PC-3 (cell line): ENCODE results near the gene CPZ.

Source experiments
- CTCF ChIP-seq: fragments of 300-600 bp; sonication (generic); conservative IDR thresholded peaks from 2 replicates; pipeline ENCODE4 v1.5.1; 2017; ENCODE audit warnings: antibody characterized with exemption, low read depth, mild to moderate bottlenecking, low read length
- EZH2 ChIP-seq: fragments of 300-600 bp; sonication (generic); IDR thresholded peaks from one replicate; pipeline ENCODE4 v1.6.1; 2017; ENCODE audit warnings: antibody characterized with exemption, mild to moderate bottlenecking, low read length; ENCODE audit not compliant: unreplicated experiment
- EZH2phosphoT487 ChIP-seq: fragments of 300-600 bp; sonication (generic); IDR thresholded peaks from 2 replicates; pipeline ENCODE4 v1.6.1; 2018; ENCODE audit warnings: mild to moderate bottlenecking, antibody characterized with exemption, low read length, borderline replicate concordance

- TF ChIP-seq CTCF, result no peak
- no peak for TF ChIP-seq EZH2
- no peak for TF ChIP-seq EZH2phosphoT487
These were observed 20.6 kb upstream of the CPZ start for GRCh38 chr4:8571702-8572685.
